ENCODE data around the gene CCSER2.

- TF ChIP-seq CTCF (conservative IDR thresholded peaks at IDR 0.05; ENCODE audit: low read depth, low read length) (no peak), EZH2 (IDR thresholded peaks at IDR 0.05; ENCODE audit: borderline replicate concordance, low read depth, low read length, poor library complexity, severe bottlenecking) (no peak)
Observed at GRCh38 chr10:84340187-84340586, 11.8 kb downstream of the CCSER2 start.

Data from A673 (cell line).